ENCODE measurements around the gene TRIM65.
A peak's percentile ranks its signal among the peaks of the same experiment; 100 is the strongest.
"Not testable (repeated sequence)": the region's sequence is repeated elsewhere in the genome, so short reads cannot be mapped to it uniquely, and the experiment has no call there.

TRIM65 gene

DNA sequence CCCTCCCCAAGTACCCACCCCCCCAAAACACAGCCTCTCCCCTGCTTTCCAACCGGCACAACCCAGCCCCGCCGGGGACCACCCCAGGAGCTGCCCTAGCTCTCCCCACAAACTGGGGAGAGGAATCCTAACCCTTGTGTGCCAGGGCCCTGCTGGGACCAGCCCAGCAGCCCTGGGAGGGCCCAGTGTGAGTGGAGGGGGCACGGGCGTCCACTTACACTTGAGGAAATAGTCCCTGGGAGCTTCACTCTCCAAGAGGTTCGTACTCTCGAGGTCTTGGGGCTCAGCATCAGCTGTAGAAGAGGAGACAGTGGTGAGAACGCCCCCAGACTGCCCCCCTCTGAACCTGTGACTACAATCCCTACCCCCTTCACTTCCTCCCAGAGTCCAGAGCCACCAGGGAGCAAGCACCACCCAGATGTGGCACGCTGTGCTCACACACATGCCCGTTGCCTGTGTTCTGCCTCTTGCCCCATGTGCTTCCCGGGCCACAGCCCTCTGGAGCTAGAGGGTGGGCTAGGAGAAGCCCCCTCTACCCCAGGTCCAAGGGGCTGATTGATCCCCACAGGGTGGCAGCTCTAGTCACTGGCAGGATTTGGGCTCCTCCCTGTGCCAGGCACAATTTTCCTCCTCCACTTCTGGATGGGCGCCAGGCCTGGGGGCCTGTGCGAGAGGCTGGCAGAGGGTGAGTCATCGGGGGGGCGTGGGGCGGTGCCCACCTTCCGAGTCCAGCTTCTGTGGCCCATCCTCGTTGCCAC is 21.4 kb downstream of the TRIM65 start:
- DNase-seq = no peak

DNA sequence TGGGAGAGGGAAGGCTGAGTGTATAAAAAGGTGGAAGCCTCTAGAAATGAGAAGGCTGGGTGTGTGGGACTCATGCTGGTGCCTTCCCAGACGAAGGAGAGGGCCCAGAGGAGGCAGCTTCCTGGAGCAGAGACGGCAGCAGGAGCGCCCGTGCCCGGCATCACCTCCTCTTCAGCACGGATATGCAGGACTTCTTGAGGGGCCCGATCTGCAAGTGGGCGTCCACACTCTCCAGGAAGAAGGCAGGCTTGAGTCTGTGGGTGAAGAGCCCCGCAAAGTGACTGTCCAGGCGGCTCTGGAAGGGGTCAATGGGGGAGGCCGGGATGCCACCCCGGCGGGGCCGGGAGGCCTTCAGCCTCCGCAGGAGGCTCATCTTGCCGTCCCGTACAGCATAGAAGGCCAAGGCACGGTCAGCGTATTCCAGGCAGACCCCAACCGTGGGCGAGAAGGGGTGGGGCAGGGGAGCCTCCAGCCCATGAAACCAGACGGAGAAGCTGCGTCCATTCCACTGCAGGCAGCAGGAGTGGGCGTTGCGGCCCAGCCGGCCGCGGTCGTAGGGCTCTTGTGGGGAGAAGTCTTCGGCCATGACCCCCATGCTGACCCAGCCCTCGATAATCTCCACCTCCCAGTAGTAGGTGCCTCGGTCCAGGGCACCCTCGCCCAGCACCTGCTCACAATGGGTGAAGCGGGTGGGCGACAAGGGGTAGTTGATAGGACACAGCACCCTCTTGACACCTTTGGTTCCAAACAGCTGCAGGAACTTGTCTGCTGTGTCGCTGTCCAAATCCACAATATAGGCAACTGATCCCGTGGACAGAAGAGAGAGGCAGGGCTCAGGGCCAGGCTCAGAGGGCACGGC is 22.2 kb downstream of the TRIM65 start:
- DNase-seq = no peak

- no peak for DNase-seq
Observed at GRCh38 chr17:75873587-75874322, 23.0 kb downstream of the TRIM65 start.

DNA sequence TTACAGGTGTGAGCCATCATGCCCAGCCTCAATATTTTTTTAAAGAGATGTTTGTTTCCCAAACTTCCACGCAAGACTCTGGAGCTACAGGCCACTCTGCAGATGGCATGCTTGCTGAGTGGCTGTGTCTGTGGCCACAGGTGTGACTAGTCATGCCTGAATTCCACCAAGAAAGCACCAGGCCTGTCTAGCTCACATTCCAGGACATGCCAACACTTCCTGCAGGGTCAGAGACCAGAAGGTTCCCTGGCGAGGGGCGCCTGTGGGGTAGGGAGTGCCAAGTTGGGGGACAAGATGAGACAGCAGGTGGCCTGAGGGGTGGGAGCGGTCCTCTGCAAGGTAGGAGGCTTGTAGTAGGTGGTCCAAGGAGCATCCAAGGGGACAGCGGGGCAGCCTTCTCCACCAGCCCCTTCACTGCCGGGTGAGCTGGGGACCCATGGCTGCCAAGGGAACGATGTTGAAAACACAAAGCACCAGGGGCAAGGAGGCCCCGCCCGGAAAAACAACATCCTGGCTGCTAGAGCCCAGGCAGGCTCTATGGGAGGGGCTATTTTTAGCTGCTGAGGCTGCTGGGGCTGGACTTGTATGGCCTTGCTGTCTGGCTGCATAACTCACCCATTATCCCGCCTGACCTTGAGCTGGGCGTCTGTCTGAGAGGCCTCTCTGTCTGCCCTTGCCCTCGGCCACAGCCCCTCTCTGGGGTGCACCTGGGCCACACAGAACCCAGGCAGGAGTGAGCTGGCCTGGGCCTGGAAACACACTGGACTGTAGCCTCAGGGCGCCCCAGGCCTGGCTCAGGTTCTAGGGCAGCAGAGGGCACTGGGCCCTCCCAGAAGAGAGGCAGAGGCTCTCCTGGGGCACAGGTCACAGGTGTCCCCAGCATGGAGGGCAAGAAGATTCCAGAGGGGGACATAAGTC is 24.1 kb downstream of the TRIM65 start:
- peak in 1 of 2 experiments; percentile 31 for DNase-seq

DNA sequence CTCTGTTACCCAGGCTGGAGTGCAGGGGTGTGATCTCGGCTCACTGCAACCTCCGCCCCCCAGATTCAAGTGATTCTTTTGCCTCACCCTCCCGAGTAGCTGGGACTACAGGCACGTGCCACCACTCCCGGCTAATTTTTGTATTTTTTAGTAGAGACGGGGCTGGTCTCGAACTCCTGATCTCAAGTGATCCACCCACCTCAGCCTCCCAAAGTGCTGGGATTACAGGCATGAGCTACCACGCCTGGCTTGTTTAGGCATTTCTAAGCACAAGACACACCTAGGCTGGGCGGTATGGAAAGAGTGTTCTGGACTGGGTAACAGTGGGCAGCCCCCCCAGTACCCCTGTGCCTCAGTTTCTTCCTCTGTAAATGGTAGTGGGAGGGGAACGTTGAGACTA is 26.5 kb downstream of the TRIM65 start:
- not testable (repeated sequence) for DNase-seq

DNA sequence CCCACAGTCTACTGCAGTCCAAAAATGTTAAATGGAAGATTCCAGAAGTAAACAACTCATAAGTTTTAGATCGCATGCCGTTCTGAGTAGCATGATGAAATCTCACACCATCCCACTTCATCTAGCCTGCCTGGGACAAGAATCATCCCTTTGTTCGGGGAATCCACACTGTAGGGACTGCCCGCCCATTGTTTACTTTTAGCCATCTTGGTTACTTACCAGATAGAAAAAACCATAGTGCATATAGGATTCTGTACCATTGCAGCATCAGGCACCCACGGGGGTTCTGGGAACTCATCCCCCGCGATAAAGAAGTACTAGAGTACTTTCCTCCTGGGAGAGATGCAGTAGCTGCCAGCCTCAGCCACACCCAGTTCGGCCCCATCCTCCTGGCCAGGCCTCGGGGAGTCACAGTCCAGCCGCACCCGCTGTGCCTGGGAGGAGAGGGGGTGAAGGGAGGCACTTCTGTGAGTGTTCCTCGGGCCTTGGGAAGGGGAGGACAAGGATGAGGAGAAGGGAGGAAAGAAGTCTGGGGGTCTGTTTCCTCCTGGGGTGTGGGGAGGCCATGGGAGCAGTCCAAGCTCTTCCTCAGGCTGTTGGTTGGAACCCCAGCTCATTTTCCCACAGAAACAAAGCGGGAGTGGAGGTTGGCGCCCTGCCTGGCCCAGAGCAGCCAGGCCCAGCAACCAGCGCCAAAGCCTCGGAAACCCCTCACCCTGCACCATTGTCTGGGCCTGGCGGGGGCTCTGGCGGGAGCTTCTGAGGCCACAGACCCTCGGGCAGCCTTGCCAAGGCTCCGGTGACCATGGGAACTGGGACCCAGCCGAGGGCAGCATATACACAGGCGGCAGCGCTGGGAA is 27.2 kb downstream of the TRIM65 start:
- no peak for DNase-seq

DNA sequence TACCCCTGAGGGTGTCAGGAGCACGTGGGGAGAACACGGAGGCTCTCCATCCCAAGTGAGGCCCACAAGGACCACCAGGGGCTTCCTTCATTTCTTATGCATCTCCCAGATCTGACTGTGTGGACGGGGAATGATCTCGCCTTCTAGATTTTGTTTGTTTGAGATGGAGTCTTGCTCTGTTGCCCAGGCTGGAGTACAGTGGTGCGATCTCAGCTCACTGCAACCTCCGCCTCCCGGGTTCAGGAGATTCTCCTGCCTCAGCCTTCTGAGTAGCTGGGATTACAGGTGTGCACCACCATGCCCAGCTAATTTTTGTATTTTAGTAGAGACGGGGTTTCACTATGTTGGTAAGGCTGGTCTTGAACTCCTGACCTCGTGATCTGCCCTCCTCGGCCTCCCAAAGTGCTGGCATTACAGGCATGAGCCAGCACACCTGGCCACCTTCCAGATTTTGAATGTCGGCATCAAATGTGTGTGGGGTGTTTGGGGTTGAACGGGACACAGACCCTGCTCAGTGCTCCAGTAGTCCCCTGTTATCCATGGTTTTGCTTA is 27.9 kb downstream of the TRIM65 start:
- DNase-seq = not testable (repeated sequence)

GRCh38 chr17:75865404-75866188 is 31.2 kb downstream of the TRIM65 start:
- not testable (repeated sequence) for DNase-seq

- DNase-seq = not testable (repeated sequence)
Observed at GRCh38 chr17:75864887-75865286, 31.9 kb downstream of the TRIM65 start.

GRCh38 chr17:75864448-75864871 is 32.3 kb downstream of the TRIM65 start:
- no peak for DNase-seq

GRCh38 chr17:75861927-75862317 is 34.8 kb downstream of the TRIM65 start:
- DNase-seq = no peak

DNA sequence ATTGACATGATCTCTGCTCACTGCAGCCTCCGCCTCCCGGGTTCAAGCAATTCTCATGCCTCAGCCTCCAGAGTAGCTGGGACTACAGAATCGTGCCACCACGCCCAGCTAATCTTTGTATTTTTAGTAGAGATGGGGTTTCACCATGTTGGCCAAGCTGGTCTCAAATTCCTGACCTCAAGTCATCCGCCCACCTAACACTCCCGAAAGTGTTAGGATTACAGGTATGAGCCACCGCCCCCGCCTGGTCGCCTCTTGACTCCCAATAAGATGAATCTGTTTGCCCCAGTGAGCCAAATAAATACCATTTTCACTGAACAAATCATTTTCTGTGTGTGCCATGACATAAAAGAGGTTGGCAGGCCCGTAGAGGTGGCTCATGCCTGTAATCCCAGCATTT is 37.4 kb downstream of the TRIM65 start:
- not testable (repeated sequence) for DNase-seq

DNA sequence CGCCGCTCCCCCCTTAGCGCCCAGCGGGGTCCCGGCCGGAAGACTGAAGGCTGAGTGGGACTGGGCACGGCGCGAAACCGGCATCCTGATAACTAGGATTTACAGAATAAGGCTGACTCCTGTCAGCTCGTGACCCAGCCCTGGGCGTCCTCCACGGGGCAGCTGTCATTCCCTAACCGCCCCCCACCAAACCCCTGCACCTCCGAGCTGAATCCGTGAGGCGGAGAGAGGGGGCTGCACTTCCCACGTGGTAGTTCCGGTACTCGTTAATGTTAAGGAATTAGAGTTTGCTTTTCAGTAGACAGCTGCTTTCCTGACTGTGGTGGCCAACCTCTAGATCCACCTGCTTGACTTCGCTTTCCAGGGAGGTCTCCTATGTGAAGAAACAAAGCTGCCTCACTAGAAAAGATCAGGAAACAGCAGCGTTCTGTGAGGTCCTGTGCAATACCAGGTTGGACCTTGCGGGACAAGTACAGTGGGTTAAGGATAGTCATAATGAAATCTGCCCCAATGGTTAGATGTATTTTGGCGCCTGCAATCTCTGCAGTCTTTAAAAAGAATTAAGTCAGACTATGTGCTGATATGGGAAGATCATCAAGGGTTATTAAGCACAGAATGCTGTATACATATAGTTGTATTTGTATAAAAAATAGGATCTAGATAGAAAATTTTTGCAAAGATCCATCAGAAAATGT is 40.5 kb downstream of the TRIM65 start:
- no peak for DNase-seq

- DNase-seq = peak; percentile 97 to 98
Observed at GRCh38 chr17:75855310-75856061, 41.3 kb downstream of the TRIM65 start, which contains the start of gene WBP2. Gene WBP2 (minus strand): TSS chr17:75855335. CDS start chr17:75855297, 38 bp downstream.

GRCh38 chr17:75854881-75855309 is 41.9 kb downstream of the TRIM65 start:
- DNase-seq = no peak

DNA sequence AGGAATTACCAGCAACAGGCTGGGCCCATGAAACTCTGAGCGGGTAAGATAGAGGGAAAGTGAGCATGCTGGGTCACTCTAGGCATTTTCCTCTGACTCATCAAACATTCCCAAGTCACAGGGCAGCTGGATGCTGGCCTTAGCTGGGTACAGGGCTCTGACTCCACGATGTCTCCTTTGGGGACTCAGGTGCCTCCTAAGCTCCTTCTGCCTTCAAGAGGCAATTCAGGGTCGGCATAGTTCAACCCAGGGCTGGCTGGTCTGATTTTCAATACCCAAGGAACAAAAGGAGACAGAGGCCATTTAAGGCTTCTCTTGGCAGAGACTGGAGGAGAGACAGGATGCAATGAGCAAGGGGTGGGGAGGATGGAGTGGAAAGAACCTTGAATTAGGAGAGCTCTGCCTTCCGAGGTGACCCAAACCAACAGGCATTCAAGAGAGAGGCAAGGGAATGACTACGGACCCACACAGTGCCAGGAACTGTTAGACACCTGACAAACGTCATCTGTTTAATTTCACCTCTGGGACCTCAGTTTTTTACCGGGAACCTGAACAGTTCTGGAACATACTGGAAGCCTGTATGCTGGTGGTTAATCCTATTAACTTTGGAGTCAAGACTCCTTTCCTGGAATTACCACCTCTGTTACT is 42.5 kb downstream of the TRIM65 start:
- no peak for DNase-seq

GRCh38 chr17:75853433-75853832 is 43.3 kb downstream of the TRIM65 start:
- DNase-seq = no peak

DNA sequence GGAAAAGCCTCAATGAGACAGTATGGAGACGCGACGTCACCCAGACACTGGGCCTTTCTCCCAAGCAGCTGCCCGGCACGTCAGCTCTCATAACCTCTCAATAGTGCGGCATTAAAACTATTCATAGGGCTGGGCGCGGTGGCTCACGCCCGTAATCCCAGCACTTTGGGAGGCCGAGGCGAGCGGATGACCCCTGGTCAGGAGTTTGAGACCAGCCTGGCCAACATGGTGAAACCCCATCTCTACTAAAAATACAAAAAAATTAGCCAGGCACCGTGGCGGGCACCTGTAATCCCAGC is 45.1 kb downstream of the TRIM65 start:
- not testable (repeated sequence) for DNase-seq
